GM12873 (cell line): ENCODE measurements around the gene TNRC6C.

Experiments used
- CTCF ChIP-seq: IDR thresholded peaks from 2 replicates; pipeline ENCODE4 v1.5.1; 2012; ENCODE audit warnings: low read depth, mild to moderate bottlenecking, moderate library complexity, low read length, control low read depth; ENCODE audit not compliant: insufficient read depth; ENCODE audit errors: missing control alignments

TNRC6C gene

DNA sequence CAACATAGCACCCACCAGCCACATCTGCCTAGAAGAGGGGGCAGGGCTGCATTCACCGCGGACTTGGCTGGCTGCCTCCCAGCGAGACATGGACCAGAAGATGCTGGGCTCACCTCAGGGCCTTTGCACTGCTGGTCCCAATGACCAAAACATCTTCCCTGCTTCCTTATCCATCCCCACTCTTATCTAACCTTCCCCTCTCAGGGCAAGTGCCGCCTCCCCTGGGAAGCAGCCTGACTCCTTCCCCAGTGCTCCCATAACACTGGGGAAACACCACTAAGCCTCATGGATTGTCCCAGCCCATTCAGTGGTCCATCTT is 164.4 kb downstream of the TNRC6C start:
- no peak for TF ChIP-seq CTCF

- TF ChIP-seq CTCF, result no peak
These were observed 164.9 kb downstream of the TNRC6C start for GRCh38 chr17:78123258-78123929.

DNA sequence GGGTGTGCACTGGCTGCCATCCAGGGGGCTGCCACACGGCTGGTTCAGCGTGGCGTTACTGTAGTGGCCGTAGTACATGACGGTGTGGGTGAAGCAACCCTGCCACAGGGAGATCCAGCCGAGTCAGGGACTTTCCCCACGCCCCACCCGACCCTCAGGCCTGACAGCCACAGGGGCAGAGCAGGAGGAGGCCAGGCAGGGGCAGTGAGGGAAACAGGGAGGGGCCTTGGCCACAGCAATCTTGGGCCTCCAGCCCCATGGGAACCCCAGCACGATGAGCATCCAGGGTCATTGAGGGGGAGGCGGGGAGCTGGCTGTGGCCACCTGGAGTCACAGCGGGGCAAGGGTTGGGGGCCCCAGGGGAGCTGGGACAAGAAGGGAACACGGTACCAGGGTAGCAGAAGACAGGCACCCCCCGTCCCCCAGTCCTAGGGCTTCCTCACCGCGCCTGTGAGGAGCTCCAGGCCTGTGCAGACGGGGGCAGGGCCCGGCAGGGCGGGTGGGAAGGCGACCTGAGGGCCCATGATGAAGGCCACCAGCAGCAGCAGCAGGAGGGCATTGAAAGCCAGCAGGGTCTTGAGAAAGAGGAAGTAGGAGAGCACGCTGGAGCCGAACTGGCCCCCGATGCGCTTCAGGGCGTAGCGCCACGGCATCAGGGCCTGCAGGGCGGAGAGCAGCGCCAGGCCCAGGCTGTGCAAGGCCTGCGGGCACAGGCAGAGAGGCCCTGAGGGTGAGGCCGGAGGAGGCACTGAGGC is 165.8 kb downstream of the TNRC6C start:
- no peak for TF ChIP-seq CTCF

- no peak for TF ChIP-seq CTCF
These were observed 166.3 kb downstream of the TNRC6C start for GRCh38 chr17:78124836-78125137.

- TF ChIP-seq CTCF, result no peak
These were observed 166.8 kb downstream of the TNRC6C start for GRCh38 chr17:78125138-78125913.

- no peak for TF ChIP-seq CTCF
These were observed 167.7 kb downstream of the TNRC6C start for GRCh38 chr17:78125976-78126894.
